Retinal pigment epithelial cell (primary cell): ENCODE data around the gene CELF4.

Experiments
- DNase-seq: peaks from one replicate; pipeline ENCODE4 v3.0.0-alpha.2; 2010; ENCODE audit warnings: low read depth
- H3K4me3 ChIP-seq: 2 replicates; pipeline ENCODE4 v1.5.1; 2011; ENCODE audit warnings: mild to moderate bottlenecking, low read length, control low read depth, moderate library complexity
- CTCF ChIP-seq: conservative IDR thresholded peaks from 2 replicates; pipeline ENCODE4 v1.5.1; 2011; ENCODE audit warnings: low read depth, low read length, control low read depth, inconsistent platforms

Gene CELF4

GRCh38 chr18:37272841-37273240, 292.8 kb downstream of the CELF4 start:
- no peak for TF ChIP-seq CTCF
- no peak overlapping the region for H3K4me3 ChIP-seq
- DNase-seq: no peak

GRCh38 chr18:37272226-37272625, 293.4 kb downstream of the CELF4 start:
- no peak for TF ChIP-seq CTCF
- no peak overlapping the region for H3K4me3 ChIP-seq
- DNase-seq: no peak

- DNase-seq: no peak
- H3K4me3 ChIP-seq: no peak overlapping the region
- no peak for TF ChIP-seq CTCF
Observed at GRCh38 chr18:37270666-37271052, 294.9 kb downstream of the CELF4 start.

- no peak for TF ChIP-seq CTCF
- no peak overlapping the region for H3K4me3 ChIP-seq
- no peak for DNase-seq
Observed at GRCh38 chr18:37270038-37270665, 295.4 kb downstream of the CELF4 start.

GRCh38 chr18:37266290-37266689, 299.3 kb downstream of the CELF4 start:
- no peak overlapping the region for H3K4me3 ChIP-seq
- peak; percentile 50 for TF ChIP-seq CTCF
- no peak for DNase-seq

- TF ChIP-seq CTCF: no peak
- no peak overlapping the region for H3K4me3 ChIP-seq
- no peak for DNase-seq
Observed at GRCh38 chr18:37265382-37265781, 300.2 kb downstream of the CELF4 start.

- DNase-seq: no peak
- no peak for TF ChIP-seq CTCF
- no peak overlapping the region for H3K4me3 ChIP-seq
Observed at GRCh38 chr18:37264956-37265355, 300.6 kb downstream of the CELF4 start.
